B cell (primary cell): ENCODE results near the gene SLC16A7. TPM values are rescaled to one million over a fixed set of nuclear protein-coding genes. Genes with fewer than 3 reads are reported as not detected.

Experiments
- ATAC-seq: fragments of 200-7000 bp; cut with Tn5 transposase; one replicate; pipeline ENCODE4 v1.10.0; 2021; ENCODE audit warnings: low read depth, mild to moderate bottlenecking, moderate number of reproducible peaks, moderate library complexity
- CTCF ChIA-PET: fragments of 350-600 bp; sonication (Branson Sonifier 250); formaldehyde crosslinking; loops from one replicate; lab custom pipeline; 2021; ENCODE audit warnings: antibody characterized with exemption, inconsistent platforms; lab: Charles Lee
- POLR2A ChIA-PET: fragments of 350-600 bp; sonication (Branson Sonifier 250); formaldehyde crosslinking; loops from one replicate; lab custom pipeline; 2021; ENCODE audit warnings: antibody characterized with exemption; lab: Charles Lee
- DNase-seq: peaks from one replicate; pipeline ENCODE4 v3.0.0; 2013
- H2AFZ ChIP-seq: 2 replicates; pipeline ENCODE4 v1.6.1; 2012; ENCODE audit warnings: mild to moderate bottlenecking, low read depth, low read length; ENCODE audit not compliant: insufficient read depth, poor library complexity, severe bottlenecking
- H3K27ac ChIP-seq, 2 donors: 1 replicate in 1 of 2; 2 replicates in 1 of 2; pipeline ENCODE4 v1.5.1; 2012 to 2013; ENCODE audit warnings: low read length in 2 of 2, mild to moderate bottlenecking in 2 of 2, moderate library complexity in 1 of 2
- H3K27me3 ChIP-seq, 4 experiments: fragments of 200-600 bp in 1 of 4; sonication (generic) in 1 of 4; replicated peaks in 1 of 4; 1 replicate in 2 of 4; 2 replicates in 2 of 4; pipeline versions ENCODE4 v1.6.1 to v1.7.0; 2013 to 2016; ENCODE audit warnings: low read length in 3 of 4, mild to moderate bottlenecking in 2 of 4, mixed read lengths in 1 of 4, moderate library complexity in 1 of 4; ENCODE audit not compliant: insufficient read depth in 4 of 4, control insufficient read depth in 3 of 4; ENCODE audit errors: control extremely low read depth in 1 of 4
- H3K36me3 ChIP-seq, 2 experiments: replicated peaks in 1 of 2; 1 replicate in 1 of 2; 2 replicates in 1 of 2; pipeline versions ENCODE4 v1.6.1 to v1.7.1; 2013; ENCODE audit warnings: low read length in 1 of 2; ENCODE audit not compliant: insufficient read depth in 2 of 2, control insufficient read depth in 1 of 2; ENCODE audit errors: control extremely low read depth in 1 of 2, extremely low read depth in 1 of 2
- H3K4me1 ChIP-seq, 2 donors: fragments of 200-600 bp in 1 of 2; sonication (generic) in 1 of 2; 1 replicate in 1 of 2; 2 replicates in 1 of 2; pipeline versions ENCODE4 v1.5.1 to v1.6.1; 2013 to 2017; ENCODE audit warnings: low read length in 2 of 2; ENCODE audit not compliant: control insufficient read depth in 2 of 2, insufficient read depth in 2 of 2
- H3K4me2 ChIP-seq: replicated peaks from 2 replicates; pipeline ENCODE3; 2012; ENCODE audit warnings: mild to moderate bottlenecking, low read depth, low read length; ENCODE audit not compliant: poor library complexity, severe bottlenecking
- H3K4me3 ChIP-seq, 5 experiments: fragments of 200-600 bp in 1 of 5; sonication (generic) in 1 of 5; 1 replicate in 3 of 5; 2 replicates in 2 of 5; pipeline versions ENCODE4 v1.5.1 to v1.7.0; 2011 to 2016; ENCODE audit warnings: low read length in 4 of 5, mild to moderate bottlenecking in 4 of 5, low read depth in 2 of 5, control low read depth in 1 of 5, moderate library complexity in 1 of 5; ENCODE audit not compliant: insufficient read depth in 1 of 5; ENCODE audit errors: control extremely low read depth in 1 of 5, extremely low read depth in 1 of 5
- H3K79me2 ChIP-seq: fragments of 200-600 bp; sonication (generic); one replicate; pipeline ENCODE4 v1.6.0; 2016; ENCODE audit warnings: low read length; ENCODE audit not compliant: control insufficient read depth, insufficient read depth
- H3K9ac ChIP-seq: fragments of 200-600 bp; sonication (generic); 2 replicates; pipeline ENCODE4 v1.6.1; 2017; ENCODE audit warnings: mild to moderate bottlenecking, low read length, moderate library complexity
- H3K9me3 ChIP-seq, 3 donors: one replicate each; pipeline versions ENCODE4 v1.6.1 to v1.7.1; 2013; ENCODE audit warnings: low read length in 2 of 3; ENCODE audit not compliant: control insufficient read depth in 2 of 3, insufficient read depth in 1 of 3; ENCODE audit errors: control extremely low read depth in 1 of 3
- H4K20me1 ChIP-seq: 2 replicates; pipeline ENCODE4 v1.6.0; 2012; ENCODE audit warnings: mild to moderate bottlenecking, low read length; ENCODE audit not compliant: insufficient read depth, control insufficient read depth, poor library complexity, severe bottlenecking
- H3K27ac Mint-ChIP-seq: one replicate; pipeline ENCODE4 v1.8.0; 2021; ENCODE audit warnings: mixed read lengths
- H3K27me3 Mint-ChIP-seq: one replicate; pipeline ENCODE4 v1.8.0; 2021; ENCODE audit warnings: mixed read lengths
- H3K4me1 Mint-ChIP-seq: one replicate; pipeline ENCODE4 v1.8.0; 2021; ENCODE audit warnings: mixed read lengths
- H3K4me3 Mint-ChIP-seq: one replicate; pipeline ENCODE4 v1.8.0; 2021; ENCODE audit warnings: mixed read lengths
- H3K9me3 Mint-ChIP-seq: one replicate; pipeline ENCODE4 v1.8.0; 2022; ENCODE audit warnings: mixed read lengths; ENCODE audit not compliant: insufficient read depth
- CTCF ChIP-seq: fragments of 200-600 bp; IDR thresholded peaks from one replicate; pipeline ENCODE4 v1.8.0; 2022; ENCODE audit warnings: antibody characterized with exemption, mild to moderate bottlenecking
- EZH2 ChIP-seq: IDR thresholded peaks from 2 replicates; pipeline ENCODE4 v1.6.1; 2012; ENCODE audit warnings: borderline replicate concordance, low read depth, mild to moderate bottlenecking, moderate library complexity, low read length; ENCODE audit not compliant: insufficient read depth, poor library complexity, severe bottlenecking
- WGBS: methylation state at CpG from one replicate; pipeline ENCODE4 v1.1.5; 2013; ENCODE audit warnings: missing lambda C conversion rate; ENCODE audit not compliant: insufficient coverage; 5-methylcytosine and 5-hydroxymethylcytosine counted together
- intact Hi-C: fragments of 100-400 bp; cut with micrococcal nuclease; formaldehyde crosslinking; loops from one replicate; pipeline ENCODE4 v1.10.0; 2022
- polyA plus RNA-seq: library from polyadenylated mRNA; depleted of rRNA; stranded (reverse); fragments of >200 nt; gene quantifications from 2 replicates; pipeline ENCODE4 v1.2.3, GENCODE V29; 2012
- total RNA-seq, 2 donors: library from RNA; stranded (reverse); fragments of 120-200 nt in 1 of 2; gene quantifications; 1 replicate in 1 of 2; 2 replicates in 1 of 2; pipeline versions ENCODE4 v1.2.3 to v1.2.4, GENCODE V29; 2013 to 2022

SLC16A7 gene
- total and polyA plus RNA-seq, 2 donors (not counting 1 experiment from before 2014, with no cell fraction given), result 11.6 to 32.7 TPM

- no peaks in the 10 kb centered on the region for H3K27me3 ChIP-seq
- H2AFZ ChIP-seq, result no peak overlapping the region
- H3K9me3 ChIP-seq, result peaks cover 0 to 4% (median 0%) of the 10 kb centered on the region in 3 donors
- 33% methylated on average over 1 of the region's 3 CpGs for WGBS
- no peak overlapping the region for H3K9ac ChIP-seq
- H3K4me1 ChIP-seq, result no peaks in the 10 kb centered on the region
- no peaks in the 10 kb centered on the region for H3K36me3 ChIP-seq
- no peaks in the 10 kb centered on the region for H3K27me3 Mint-ChIP-seq
- ATAC-seq (no peak), DNase-seq (no peak)
- H3K4me1 Mint-ChIP-seq, result no peaks in the 10 kb centered on the region
- H3K4me3 Mint-ChIP-seq, result no peak overlapping the region
- H3K27ac ChIP-seq, result no peak overlapping the region
- TF ChIP-seq EZH2, result no peak
- TF ChIP-seq CTCF, result no peak
- no peaks in the 10 kb centered on the region for H3K9me3 Mint-ChIP-seq
- no peaks in the 10 kb centered on the region for H4K20me1 ChIP-seq
- intact Hi-C loops, result no loop called here
- H3K4me2 ChIP-seq, result no peak overlapping the region
- ChIA-PET CTCF (no interaction called here), POLR2A (no interaction called here)
- no peak overlapping the region for H3K27ac Mint-ChIP-seq
- no peak overlapping the region for H3K4me3 ChIP-seq
- no peaks in the 10 kb centered on the region for H3K79me2 ChIP-seq
Measured at GRCh38 chr12:59827767-59828166, 231.9 kb downstream of the SLC16A7 start.

GRCh38 chr12:59828521-59828920 lies 232.7 kb downstream of the SLC16A7 start:
- Mint-ChIP-seq H3K27ac (no peak overlapping the region), H3K4me3 (no peak overlapping the region), H3K4me1 (no peaks in the 10 kb centered on the region), H3K9me3 (no peaks in the 10 kb centered on the region), H3K27me3 (no peaks in the 10 kb centered on the region)
- DNase-seq (no peak), ATAC-seq (no peak)
- no peaks in the 10 kb centered on the region for H3K36me3 ChIP-seq
- no peak overlapping the region for H3K9ac ChIP-seq
- CTCF ChIA-PET, result interaction anchor here (1.0 to 1.7 kb wide), 2 partner anchors 21 to 371 kb away, joined by 3 read pairs; no protein-coding TSS in a partner anchor
- H4K20me1 ChIP-seq, result no peaks in the 10 kb centered on the region
- TF ChIP-seq CTCF (no peak), EZH2 (no peak)
- no peak overlapping the region for H3K4me2 ChIP-seq
- POLR2A ChIA-PET, result no interaction called here
- no peak overlapping the region for H3K4me3 ChIP-seq
- no peak overlapping the region for H3K27ac ChIP-seq
- intact Hi-C loops, result no loop called here
- H2AFZ ChIP-seq, result no peak overlapping the region
- peaks cover 0 to 4% (median 0%) of the 10 kb centered on the region in 3 donors for H3K9me3 ChIP-seq
- no peaks in the 10 kb centered on the region for H3K27me3 ChIP-seq
- no peaks in the 10 kb centered on the region for H3K4me1 ChIP-seq
- no peaks in the 10 kb centered on the region for H3K79me2 ChIP-seq
